CD14-positive monocyte (primary cell): ENCODE measurements around the gene CYP21A2. TPM values are rescaled to one million over a fixed set of nuclear protein-coding genes. Genes with fewer than 3 reads are reported as not detected.
"Not testable (repeated sequence)": the region's sequence is repeated elsewhere in the genome, so short reads cannot be mapped to it uniquely, and the experiment has no call there.

Experiments used
- DNase-seq, 3 donors: peaks; one replicate each; pipeline ENCODE4 v3.0.0-alpha.2; 2011 to 2022
- H2AFZ ChIP-seq: 2 replicates; pipeline ENCODE4 v1.6.0; 2012; ENCODE audit warnings: mild to moderate bottlenecking, low read depth, low read length, inconsistent platforms; ENCODE audit not compliant: insufficient read depth, poor library complexity, severe bottlenecking
- H3K27ac ChIP-seq, 2 donors: 1 replicate in 1 of 2; 2 replicates in 1 of 2; pipeline ENCODE4 v1.5.1; 2012 to 2013; ENCODE audit warnings: low read length in 2 of 2, control low read depth in 1 of 2, inconsistent platforms in 1 of 2, low read depth in 1 of 2, mild to moderate bottlenecking in 1 of 2
- H3K27me3 ChIP-seq, 2 donors: one replicate each; pipeline versions ENCODE4 v1.6.0 to v1.6.1; 2011 to 2013; ENCODE audit warnings: low read length in 2 of 2; ENCODE audit not compliant: control insufficient read depth in 2 of 2, insufficient read depth in 2 of 2
- H3K36me3 ChIP-seq, 2 donors: replicated peaks in 1 of 2; 1 replicate in 1 of 2; 2 replicates in 1 of 2; pipeline versions ENCODE4 v1.5.1 to v1.6.1; 2012 to 2013; ENCODE audit warnings: low read length in 2 of 2, control low read depth in 1 of 2, inconsistent platforms in 1 of 2, mild to moderate bottlenecking in 1 of 2; ENCODE audit not compliant: insufficient read depth in 2 of 2, control insufficient read depth in 1 of 2
- H3K4me1 ChIP-seq, 2 donors: 1 replicate in 1 of 2; 2 replicates in 1 of 2; pipeline versions ENCODE4 v1.5.1 to v1.6.1; 2012 to 2013; ENCODE audit warnings: low read length in 2 of 2, control low read depth in 1 of 2, inconsistent platforms in 1 of 2, mild to moderate bottlenecking in 1 of 2, moderate library complexity in 1 of 2; ENCODE audit not compliant: insufficient read depth in 2 of 2, control insufficient read depth in 1 of 2
- H3K4me2 ChIP-seq: replicated peaks from 2 replicates; pipeline ENCODE3; 2012; ENCODE audit warnings: low read length, moderate library complexity, mild to moderate bottlenecking; ENCODE audit not compliant: poor library complexity, severe bottlenecking; ENCODE audit errors: extremely low read depth
- H3K4me3 ChIP-seq, 3 experiments: fragments of 200-600 bp in 1 of 3; sonication (generic) in 1 of 3; replicated peaks in 1 of 3; 1 replicate in 2 of 3; 2 replicates in 1 of 3; pipeline ENCODE4 v1.5.1; 2011 to 2013; ENCODE audit warnings: low read length in 3 of 3, mild to moderate bottlenecking in 3 of 3, control low read depth in 2 of 3, low read depth in 2 of 3, inconsistent platforms in 1 of 3, moderate library complexity in 1 of 3
- H3K79me2 ChIP-seq: 2 replicates; pipeline ENCODE4 v1.6.0; 2012; ENCODE audit warnings: mild to moderate bottlenecking, control low read depth, inconsistent platforms, low read length, moderate library complexity; ENCODE audit not compliant: insufficient read depth
- H3K9ac ChIP-seq: 2 replicates; pipeline ENCODE4 v1.6.0; 2017; ENCODE audit warnings: low read length, mild to moderate bottlenecking; ENCODE audit not compliant: insufficient read depth, poor library complexity, severe bottlenecking
- H3K9me3 ChIP-seq, 2 donors: replicated peaks in 1 of 2; 1 replicate in 1 of 2; 2 replicates in 1 of 2; pipeline versions ENCODE4 v1.5.1 to v1.6.1; 2012 to 2013; ENCODE audit warnings: low read length in 2 of 2, control low read depth in 1 of 2; ENCODE audit not compliant: control insufficient read depth in 1 of 2, insufficient read depth in 1 of 2
- H4K20me1 ChIP-seq: 2 replicates; pipeline ENCODE4 v1.6.0; 2012; ENCODE audit warnings: mild to moderate bottlenecking, low read length, control low read depth, moderate library complexity; ENCODE audit not compliant: insufficient read depth
- H3K27ac Mint-ChIP-seq, 7 donors: one replicate each; pipeline ENCODE4 v1.8.0; 2020; ENCODE audit warnings: mild to moderate bottlenecking in 7 of 7, mixed read lengths in 7 of 7, moderate library complexity in 6 of 7, inconsistent platforms in 2 of 7
- H3K27me3 Mint-ChIP-seq, 3 donors: one replicate each; pipeline ENCODE4 v1.8.0; 2021 to 2022; ENCODE audit warnings: low read depth in 3 of 3, mild to moderate bottlenecking in 3 of 3, mixed read lengths in 3 of 3, moderate library complexity in 3 of 3, inconsistent platforms in 1 of 3
- H3K36me3 Mint-ChIP-seq, 2 donors: one replicate each; pipeline ENCODE4 v1.8.0; 2020; ENCODE audit warnings: mixed read lengths in 2 of 2, inconsistent platforms in 1 of 2, mild to moderate bottlenecking in 1 of 2
- H3K4me1 Mint-ChIP-seq: one replicate; pipeline ENCODE4 v1.8.0; 2020; ENCODE audit warnings: mild to moderate bottlenecking, mixed read lengths
- H3K4me3 Mint-ChIP-seq, 2 donors: one replicate each; pipeline ENCODE4 v1.8.0; 2020; ENCODE audit warnings: mild to moderate bottlenecking in 2 of 2, mixed read lengths in 2 of 2, moderate library complexity in 1 of 2
- H3K9me3 Mint-ChIP-seq, 7 donors: one replicate each; pipeline ENCODE4 v1.8.0; 2020 to 2022; ENCODE audit warnings: mixed read lengths in 7 of 7, mild to moderate bottlenecking in 6 of 7, moderate library complexity in 6 of 7, inconsistent platforms in 2 of 7
- WGBS: methylation state at CpG from one replicate; pipeline ENCODE4 v1.1.5; 2013; ENCODE audit warnings: missing lambda C conversion rate; ENCODE audit not compliant: insufficient coverage; 5-methylcytosine and 5-hydroxymethylcytosine counted together
- intact Hi-C, 2 donors: fragments of 100-400 bp; cut with micrococcal nuclease; formaldehyde crosslinking; loops; one replicate each; pipeline versions ENCODE4 v1.15.0 to v1.15.1; 2023
- polyA plus RNA-seq, 3 donors: library from polyadenylated mRNA; depleted of rRNA in 1 of 3; unstranded in 2 of 3; stranded (reverse) in 1 of 3; fragments of 300-500 nt in 2 of 3; fragments of >200 nt in 1 of 3; fragmentation: Illumina TruSeq in 2 of 3; gene quantifications; 1 replicate in 2 of 3; 2 replicates in 1 of 3; pipeline ENCODE4 v1.2.3, GENCODE V29; 2012 to 2021

CYP21A2 gene
- polyA plus RNA-seq, 3 donors, result 0.16 TPM; not detected in 2

- H3K36me3 ChIP-seq, H3K4me1 ChIP-seq, H3K4me3 ChIP-seq, H2AFZ ChIP-seq, H3K9me3 Mint-ChIP-seq, intact Hi-C loops, H3K9ac ChIP-seq, H3K4me2 ChIP-seq, H3K27ac ChIP-seq, H3K36me3 Mint-ChIP-seq, H3K27ac Mint-ChIP-seq, H4K20me1 ChIP-seq, H3K79me2 ChIP-seq, DNase-seq, H3K27me3 ChIP-seq, H3K9me3 ChIP-seq, H3K4me1 Mint-ChIP-seq, H3K4me3 Mint-ChIP-seq, H3K27me3 Mint-ChIP-seq: not testable (repeated sequence)
- WGBS, result no CpG with 5 or more reads among the region's 5 CpGs
Observed at GRCh38 chr6:32013738-32014137, 24.5 kb upstream of the CYP21A2 start.

- H3K4me1 Mint-ChIP-seq, H3K27me3 Mint-ChIP-seq, H3K4me2 ChIP-seq, H3K27ac ChIP-seq, H3K9ac ChIP-seq, intact Hi-C loops, H3K79me2 ChIP-seq, H4K20me1 ChIP-seq, H3K27me3 ChIP-seq, H3K9me3 Mint-ChIP-seq, DNase-seq, H2AFZ ChIP-seq, H3K9me3 ChIP-seq, H3K36me3 Mint-ChIP-seq, H3K4me3 Mint-ChIP-seq, H3K4me1 ChIP-seq, H3K4me3 ChIP-seq, H3K27ac Mint-ChIP-seq, H3K36me3 ChIP-seq: not testable (repeated sequence)
- WGBS, result no CpG with 5 or more reads among the region's 6 CpGs
Observed at GRCh38 chr6:32014547-32014946, 23.7 kb upstream of the CYP21A2 start, which contains the start of gene C4B. TSS of gene C4B (plus strand) at chr6:32014795. CDS start at chr6:32014846, 51 bp downstream.

- intact Hi-C loops, H3K4me1 ChIP-seq, H3K4me3 ChIP-seq, H3K9me3 ChIP-seq, DNase-seq, H3K79me2 ChIP-seq, H2AFZ ChIP-seq, H3K9ac ChIP-seq, H3K36me3 ChIP-seq, H3K4me3 Mint-ChIP-seq, H3K27me3 Mint-ChIP-seq, H3K27me3 ChIP-seq, H3K9me3 Mint-ChIP-seq, H3K27ac ChIP-seq, H3K4me2 ChIP-seq, H3K27ac Mint-ChIP-seq, H3K4me1 Mint-ChIP-seq, H3K36me3 Mint-ChIP-seq, H4K20me1 ChIP-seq: not testable (repeated sequence)
- no CpG with 5 or more reads among the region's 10 CpGs for WGBS
Observed at GRCh38 chr6:32022100-32022499, 16.1 kb upstream of the CYP21A2 start.

GRCh38 chr6:32028631-32029030 is 9.6 kb upstream of the CYP21A2 start:
- H3K27ac Mint-ChIP-seq, H3K9me3 ChIP-seq, intact Hi-C loops, DNase-seq, H3K9ac ChIP-seq, H3K9me3 Mint-ChIP-seq, H3K27ac ChIP-seq, H3K36me3 ChIP-seq, H3K4me1 ChIP-seq, H3K4me2 ChIP-seq, H2AFZ ChIP-seq, H3K4me1 Mint-ChIP-seq, H3K27me3 ChIP-seq, H3K36me3 Mint-ChIP-seq, H3K4me3 ChIP-seq, H3K27me3 Mint-ChIP-seq, H4K20me1 ChIP-seq, H3K79me2 ChIP-seq, H3K4me3 Mint-ChIP-seq: not testable (repeated sequence)
- no CpG with 5 or more reads among the region's 10 CpGs for WGBS
